Measurements from ENCODE around the gene MAPK11. TPM values are rescaled to one million over a fixed set of nuclear protein-coding genes. Genes with fewer than 3 reads are reported as not detected.

The MAPK11 gene
- total RNA-seq, 1 donor from 2014 or later: 26.1 TPM

DNA sequence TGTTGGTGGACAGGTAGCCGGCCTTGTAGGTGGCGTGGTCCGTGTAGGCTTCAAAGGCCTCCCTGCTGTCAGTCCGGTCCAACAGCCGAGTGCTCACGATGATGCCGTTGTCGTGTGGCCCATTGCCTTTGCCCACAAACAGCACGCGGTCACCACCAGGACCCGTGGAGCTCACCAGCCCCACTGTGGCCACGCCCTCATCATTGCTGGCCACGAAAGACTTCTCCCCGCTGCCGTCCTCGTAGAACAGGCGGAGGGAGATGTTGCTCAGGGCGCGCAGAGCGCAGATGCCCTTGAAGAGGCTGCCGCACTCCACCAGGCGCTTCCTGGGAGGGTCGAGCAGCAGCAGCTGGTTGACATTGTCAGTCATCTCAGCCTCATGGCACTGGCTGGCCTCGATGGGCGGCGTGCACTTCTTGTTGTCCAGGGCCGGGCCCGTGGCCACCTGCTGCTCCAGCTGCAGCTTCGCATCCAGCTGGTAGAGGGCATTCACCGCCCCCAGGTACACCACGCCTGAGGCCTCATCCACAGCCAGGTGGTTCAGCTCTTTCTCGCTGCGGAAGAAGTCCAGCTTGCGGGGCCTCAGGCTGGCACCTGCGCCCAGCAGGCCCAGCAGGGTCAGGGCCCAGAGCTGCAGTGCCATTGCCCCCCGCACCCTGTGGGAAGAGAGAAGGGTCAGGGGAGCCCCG, 19.9 kb upstream of the MAPK11 start:
- no peaks in the 10 kb centered on the region for H3K9me3 ChIP-seq
- TF ChIP-seq, protein P1, sequence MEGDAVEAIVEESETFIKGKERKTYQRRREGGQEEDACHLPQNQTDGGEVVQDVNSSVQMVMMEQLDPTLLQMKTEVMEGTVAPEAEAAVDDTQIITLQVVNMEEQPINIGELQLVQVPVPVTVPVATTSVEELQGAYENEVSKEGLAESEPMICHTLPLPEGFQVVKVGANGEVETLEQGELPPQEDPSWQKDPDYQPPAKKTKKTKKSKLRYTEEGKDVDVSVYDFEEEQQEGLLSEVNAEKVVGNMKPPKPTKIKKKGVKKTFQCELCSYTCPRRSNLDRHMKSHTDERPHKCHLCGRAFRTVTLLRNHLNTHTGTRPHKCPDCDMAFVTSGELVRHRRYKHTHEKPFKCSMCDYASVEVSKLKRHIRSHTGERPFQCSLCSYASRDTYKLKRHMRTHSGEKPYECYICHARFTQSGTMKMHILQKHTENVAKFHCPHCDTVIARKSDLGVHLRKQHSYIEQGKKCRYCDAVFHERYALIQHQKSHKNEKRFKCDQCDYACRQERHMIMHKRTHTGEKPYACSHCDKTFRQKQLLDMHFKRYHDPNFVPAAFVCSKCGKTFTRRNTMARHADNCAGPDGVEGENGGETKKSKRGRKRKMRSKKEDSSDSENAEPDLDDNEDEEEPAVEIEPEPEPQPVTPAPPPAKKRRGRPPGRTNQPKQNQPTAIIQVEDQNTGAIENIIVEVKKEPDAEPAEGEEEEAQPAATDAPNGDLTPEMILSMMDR (IDR thresholded peaks at IDR 0.05): no peak
- H3K36me3 ChIP-seq: peaks cover 54% of the 10 kb centered on the region
- no peak overlapping the region for H3K4me3 ChIP-seq
- no peaks in the 10 kb centered on the region for H3K27me3 ChIP-seq
- no peak for ATAC-seq
- no peak for DNase-seq
- H3K4me1 ChIP-seq: peaks cover 44% of the 10 kb centered on the region
- intact Hi-C loops (cut with DNase I): no loop called here
- H3K27ac ChIP-seq: no peak overlapping the region

DNA sequence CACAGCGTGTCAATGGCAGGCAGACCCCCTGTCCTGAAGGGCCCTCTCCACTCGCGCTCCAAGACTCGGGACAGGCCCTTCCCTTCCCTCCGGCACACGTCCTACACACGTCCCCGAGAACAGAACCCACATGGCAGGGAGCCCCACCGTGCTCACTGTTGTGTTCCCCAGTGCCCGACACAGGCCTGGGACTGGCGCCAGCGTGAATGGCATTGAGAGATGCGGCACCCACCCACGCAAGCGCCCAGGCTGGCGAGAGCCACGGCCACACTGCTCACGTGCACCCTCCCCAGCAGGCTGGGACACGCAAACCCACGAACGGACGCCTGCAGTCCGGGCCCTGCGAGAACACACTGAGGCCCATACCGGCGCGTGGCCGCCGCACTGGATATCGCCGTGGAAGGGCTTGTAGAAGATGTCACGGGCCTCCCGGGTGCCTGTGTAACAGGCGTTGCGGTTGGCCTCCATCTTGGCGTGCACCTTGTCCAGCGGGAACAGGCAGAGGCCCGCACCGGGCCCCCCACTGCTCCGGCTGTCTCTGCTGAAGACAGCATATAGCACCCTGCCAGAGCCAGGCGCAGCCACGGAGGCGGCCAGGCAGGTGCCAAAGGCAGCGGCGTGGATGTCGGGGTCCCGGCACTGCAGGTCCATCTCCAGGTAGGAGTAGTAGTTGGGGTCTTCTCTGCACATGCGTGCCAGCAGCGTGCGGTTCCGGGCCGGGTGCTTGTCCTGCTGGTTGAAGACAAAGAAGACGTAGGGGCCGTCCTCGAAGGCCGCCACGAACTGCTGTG, 19.2 kb upstream of the MAPK11 start:
- peaks cover 36% of the 10 kb centered on the region for H3K4me1 ChIP-seq
- H3K27ac ChIP-seq: no peak overlapping the region
- peaks cover 60% of the 10 kb centered on the region for H3K36me3 ChIP-seq

DNA sequence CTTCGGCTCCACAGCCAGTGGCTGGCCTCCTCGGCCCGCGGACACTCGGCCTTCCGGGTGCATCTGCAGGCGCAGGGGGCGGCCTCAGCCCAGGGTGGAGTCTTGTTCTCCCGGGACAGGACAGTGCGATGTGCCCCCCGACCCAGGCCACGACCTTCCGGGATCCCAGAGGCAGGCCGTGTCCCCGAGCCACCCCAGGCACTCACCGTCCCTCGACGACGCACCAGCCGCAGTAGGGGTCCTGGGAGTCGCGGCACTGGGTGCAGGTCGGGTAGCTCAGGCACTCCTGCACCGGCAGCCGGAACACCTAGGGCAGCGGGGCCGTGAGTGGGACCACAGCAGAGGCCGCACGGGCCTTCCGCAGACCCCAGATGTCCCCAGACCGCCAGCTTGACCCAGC, 17.6 kb upstream of the MAPK11 start:
- H3K36me3 ChIP-seq: peaks cover 74% of the 10 kb centered on the region
- peaks cover 20% of the 10 kb centered on the region for H3K4me1 ChIP-seq
- no peak overlapping the region for H3K4me3 ChIP-seq
- no peak overlapping the region for H3K27ac ChIP-seq
- intact Hi-C loops (cut with DNase I): no loop called here
- ATAC-seq: no peak
- no peak for DNase-seq
- TF ChIP-seq, protein P1 (IDR thresholded peaks at IDR 0.05): no peak
- no peaks in the 10 kb centered on the region for H3K9me3 ChIP-seq
- H3K27me3 ChIP-seq: no peaks in the 10 kb centered on the region

More for the DNA sequence above, 19.2 kb upstream of the MAPK11 start:
- Histone ChIP-seq H3K9me3 (no peaks in the 10 kb centered on the region), H3K27me3 (no peaks in the 10 kb centered on the region), H3K4me3 (no peak overlapping the region)
- no peak for ATAC-seq
- DNase-seq: no peak
- TF ChIP-seq, protein P1 (IDR thresholded peaks at IDR 0.05): no peak
- intact Hi-C loops (cut with DNase I): no loop called here

DNA sequence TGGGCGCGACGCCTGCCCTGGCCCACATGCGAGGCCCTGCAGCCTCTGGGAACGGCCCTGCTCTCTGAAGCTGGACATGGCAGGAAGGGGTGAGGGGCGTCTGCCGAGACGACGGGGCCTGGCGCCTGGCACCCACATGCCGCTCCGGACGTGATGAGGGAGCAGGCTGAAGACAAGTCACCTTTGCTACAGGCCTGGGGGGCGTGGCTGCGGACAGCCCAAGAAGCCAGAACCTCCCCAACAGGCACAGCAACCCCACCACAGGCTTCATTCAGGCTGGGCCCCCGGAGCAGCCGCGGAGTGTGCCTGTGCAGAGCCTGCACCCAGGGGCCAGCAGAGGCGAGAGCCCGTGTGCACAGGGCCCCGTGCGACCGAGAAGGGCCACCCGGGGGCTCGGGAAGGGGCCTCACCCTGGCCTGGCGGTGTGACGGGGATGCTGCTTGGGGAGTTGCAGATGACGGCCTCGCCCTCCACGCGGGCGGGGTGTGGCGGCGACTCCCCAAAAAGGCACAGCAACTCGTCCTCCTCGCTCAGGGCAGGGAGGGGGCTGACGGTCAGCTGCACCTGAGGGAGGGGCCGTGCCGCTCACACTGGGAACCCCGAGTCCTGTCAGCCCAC, 16.6 kb upstream of the MAPK11 start:
- Histone ChIP-seq H3K27ac (no peak overlapping the region), H3K27me3 (no peaks in the 10 kb centered on the region), H3K36me3 (peaks cover 83% of the 10 kb centered on the region), H3K4me3 (no peak overlapping the region), H3K4me1 (peaks cover 11% of the 10 kb centered on the region), H3K9me3 (no peaks in the 10 kb centered on the region)
- intact Hi-C loops (cut with DNase I): no loop called here
- no peak for DNase-seq
- TF ChIP-seq, protein P1 (IDR thresholded peaks at IDR 0.05): no peak
- no peak for ATAC-seq

DNA sequence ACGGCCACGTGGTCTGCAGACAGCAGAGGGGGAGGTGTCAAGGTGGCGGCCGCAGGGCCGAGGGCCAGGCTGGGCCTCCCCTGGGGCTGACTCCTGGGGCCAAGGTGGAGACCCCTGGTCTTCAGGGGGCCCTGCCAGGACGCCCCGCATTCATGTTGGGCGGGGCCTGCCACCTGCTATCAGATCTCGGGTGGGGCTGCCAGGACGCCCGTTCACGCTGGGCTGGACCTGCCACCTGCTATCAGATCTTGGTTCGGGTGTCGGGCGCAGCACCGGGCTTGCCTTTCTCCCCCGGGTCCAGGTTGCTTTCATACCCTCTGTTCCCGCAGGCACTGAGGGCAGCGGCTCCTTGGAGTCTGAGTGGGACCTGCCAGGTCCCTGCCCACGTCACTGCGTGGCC, 16.1 kb upstream of the MAPK11 start:
- Histone ChIP-seq H3K9me3 (no peaks in the 10 kb centered on the region), H3K36me3 (peaks cover 89% of the 10 kb centered on the region), H3K4me1 (peaks cover 6% of the 10 kb centered on the region), H3K27me3 (no peaks in the 10 kb centered on the region), H3K27ac (no peak overlapping the region), H3K4me3 (no peak overlapping the region)
- intact Hi-C loops (cut with DNase I): no loop called here
- ATAC-seq (no peak), DNase-seq (no peak)
- TF ChIP-seq, protein P1 (IDR thresholded peaks at IDR 0.05): no peak

Measured in upper lobe of right lung (tissue), 1 donor.